ENCODE data around the gene STRIP1.

Gene STRIP1

GRCh38 chr1:110034451-110035235 lies at the start of gene STRIP1:
Gene STRIP1 (plus strand): TSS chr1:110034624. CDS start chr1:110034638, 14 bp downstream.
- DNase-seq (ENCODE audit: low spot score) = peak; percentile 92

- DNase-seq (ENCODE audit: low spot score) = no peak
Measured at GRCh38 chr1:109985247-109986053, 49.0 kb upstream of the STRIP1 start.

- no peak for DNase-seq (ENCODE audit: low spot score)
Measured at GRCh38 chr1:109986054-109986444, 48.4 kb upstream of the STRIP1 start.

GRCh38 chr1:109988349-109988914 lies 46.0 kb upstream of the STRIP1 start:
- DNase-seq (ENCODE audit: low spot score) = no peak

GRCh38 chr1:109989506-109990301 lies 44.7 kb upstream of the STRIP1 start:
- DNase-seq (ENCODE audit: low spot score) = no peak

- DNase-seq (ENCODE audit: low spot score) = no peak
Measured at GRCh38 chr1:109990302-109990653, 44.1 kb upstream of the STRIP1 start.

GRCh38 chr1:109991400-109991925 lies 43.0 kb upstream of the STRIP1 start:
- no peak for DNase-seq (ENCODE audit: low spot score)

GRCh38 chr1:109993885-109994284 lies 40.5 kb upstream of the STRIP1 start:
- DNase-seq (ENCODE audit: low spot score) = no peak

- no peak for DNase-seq (ENCODE audit: low spot score)
Measured at GRCh38 chr1:109994654-109995053, 39.8 kb upstream of the STRIP1 start.

- no peak for DNase-seq (ENCODE audit: low spot score)
Measured at GRCh38 chr1:109995536-109995935, 38.9 kb upstream of the STRIP1 start.

- DNase-seq (ENCODE audit: low spot score) = no peak
Measured at GRCh38 chr1:109996476-109996875, 37.9 kb upstream of the STRIP1 start.

- DNase-seq (ENCODE audit: low spot score) = no peak
Measured at GRCh38 chr1:109997204-109997866, 37.1 kb upstream of the STRIP1 start.

- DNase-seq (ENCODE audit: low spot score) = no peak
Measured at GRCh38 chr1:109997867-109998229, 36.6 kb upstream of the STRIP1 start.

- no peak for DNase-seq (ENCODE audit: low spot score)
Measured at GRCh38 chr1:110002695-110003094, 31.7 kb upstream of the STRIP1 start.

- peak; percentile 64 for DNase-seq (ENCODE audit: low spot score)
Measured at GRCh38 chr1:110003747-110004428, 30.5 kb upstream of the STRIP1 start.

- no peak for DNase-seq (ENCODE audit: low spot score)
Measured at GRCh38 chr1:110004583-110004982, 29.8 kb upstream of the STRIP1 start.

- no peak for DNase-seq (ENCODE audit: low spot score)
Measured at GRCh38 chr1:110005971-110006370, 28.5 kb upstream of the STRIP1 start.

- no peak for DNase-seq (ENCODE audit: low spot score)
Measured at GRCh38 chr1:110006516-110006915, 27.9 kb upstream of the STRIP1 start.

GRCh38 chr1:110007046-110007830 lies 27.2 kb upstream of the STRIP1 start:
- DNase-seq (ENCODE audit: low spot score) = no peak

GRCh38 chr1:110008971-110009565 lies 25.4 kb upstream of the STRIP1 start:
- no peak for DNase-seq (ENCODE audit: low spot score)

Measured in ecto neural progenitor cell (in vitro differentiated cells).